Measurements from ENCODE around the gene GNG4. TPM values are rescaled to one million over a fixed set of nuclear protein-coding genes. Genes with fewer than 3 reads are reported as not detected.

The GNG4 gene
- total RNA-seq, 1 experiment from 2014 or later: 3.5 TPM

- no peak overlapping the region for H3K4me3 ChIP-seq (ENCODE audit: low read depth, low read length)
- no peaks in the 10 kb centered on the region for H3K9me3 ChIP-seq
- Mint-ChIP-seq H3K4me3 (ENCODE audit: unreplicated experiment) (no peak overlapping the region), H3K36me3 (ENCODE audit: insufficient read depth, unreplicated experiment) (no peaks in the 10 kb centered on the region), H3K4me1 (ENCODE audit: low read depth, unreplicated experiment) (no peaks in the 10 kb centered on the region), H3K9me3 (ENCODE audit: unreplicated experiment) (no peaks in the 10 kb centered on the region), H3K27ac (ENCODE audit: unreplicated experiment) (no peak overlapping the region), H3K27me3 (ENCODE audit: insufficient read depth, unreplicated experiment) (no peaks in the 10 kb centered on the region)
- no peak for TF ChIP-seq CTCF (IDR thresholded peaks at IDR 0.05; ENCODE audit: insufficient read depth in 1 of 2, low read depth in 1 of 2, low read length in 1 of 2, severe bottlenecking in 1 of 2, unreplicated experiment in 1 of 2)
- DNase-seq: no peak
- BruUV-seq (replicated peaks): no TSS peak
- H3K4me1 ChIP-seq: no peaks in the 10 kb centered on the region
- intact Hi-C loops (cut with micrococcal nuclease; ENCODE audit: unreplicated experiment): no loop called here
- H3K36me3 ChIP-seq (ENCODE audit: control insufficient read depth, insufficient read depth, low read length): no peaks in the 10 kb centered on the region
- no peaks in the 10 kb centered on the region for H3K27me3 ChIP-seq (replicated peaks; ENCODE audit: control insufficient read depth, insufficient read depth, low read length)
- ChIA-PET POLR2A (interaction anchor here (0.5 kb wide), 1 partner anchor 793 kb away, joined by 4 read pairs; no protein-coding TSS in a partner anchor), CTCF (no interaction called here)
Observed at GRCh38 chr1:235516862-235517446, 132.6 kb downstream of the GNG4 start.

GRCh38 chr1:235515844-235516512, 133.6 kb downstream of the GNG4 start:
- POLR2A ChIA-PET: no interaction called here
- Mint-ChIP-seq H3K27me3 (ENCODE audit: insufficient read depth, unreplicated experiment) (no peaks in the 10 kb centered on the region), H3K9me3 (ENCODE audit: unreplicated experiment) (no peaks in the 10 kb centered on the region)

More at GRCh38 chr1:235515844-235516512, 133.6 kb downstream of the GNG4 start:
- Mint-ChIP-seq H3K27ac (ENCODE audit: unreplicated experiment) (no peak overlapping the region), H3K36me3 (ENCODE audit: insufficient read depth, unreplicated experiment) (no peaks in the 10 kb centered on the region), H3K4me1 (ENCODE audit: low read depth, unreplicated experiment) (no peaks in the 10 kb centered on the region), H3K4me3 (ENCODE audit: unreplicated experiment) (no peak overlapping the region)
- H3K4me1 ChIP-seq: no peaks in the 10 kb centered on the region
- CTCF ChIA-PET: interaction anchor here (1.1 kb wide), 1 partner anchor 83 kb away, joined by 4 read pairs; no protein-coding TSS in a partner anchor
- no peaks in the 10 kb centered on the region for H3K36me3 ChIP-seq (ENCODE audit: control insufficient read depth, insufficient read depth, low read length)
- no peaks in the 10 kb centered on the region for H3K27me3 ChIP-seq (replicated peaks; ENCODE audit: control insufficient read depth, insufficient read depth, low read length)
- intact Hi-C loops (cut with micrococcal nuclease; ENCODE audit: unreplicated experiment): loop anchor here (2.0 kb wide), 1 partner anchor 327 kb away; no protein-coding TSS in a partner anchor
- BruUV-seq (replicated peaks): no TSS peak
- H3K9me3 ChIP-seq: no peaks in the 10 kb centered on the region
- no peak for DNase-seq
- no peak for TF ChIP-seq CTCF (IDR thresholded peaks at IDR 0.05; ENCODE audit: insufficient read depth in 1 of 2, low read depth in 1 of 2, low read length in 1 of 2, severe bottlenecking in 1 of 2, unreplicated experiment in 1 of 2)
- H3K4me3 ChIP-seq (ENCODE audit: low read depth, low read length): no peak overlapping the region
